GM23338 (cell line): ENCODE data around the gene ZNF277. TPM values are rescaled to one million over a fixed set of nuclear protein-coding genes. Genes with fewer than 3 reads are reported as not detected.
A peak's percentile ranks its signal among the peaks of the same experiment; 100 is the strongest.

Experiments used
- ATAC-seq: fragments of 200-7000 bp; cut with Tn5 transposase; 3 replicates; pipeline ENCODE4 v1.9.1; 2020
- DNase-seq: peaks from one replicate; pipeline ENCODE4 v3.0.0-alpha.2; 2015; ENCODE audit warnings: low spot score
- H2AFZ ChIP-seq: fragments of 200-600 bp; sonication (generic); 2 replicates; pipeline ENCODE4 v1.8.0; 2016; ENCODE audit warnings: antibody characterized with exemption, mild to moderate bottlenecking, moderate library complexity
- H3F3A ChIP-seq: fragments of 200-600 bp; sonication (generic); replicated peaks from 2 replicates; pipeline ENCODE4 v1.8.0; 2017; ENCODE audit warnings: antibody characterized with exemption, mixed run types, low read depth
- H3K27ac ChIP-seq: fragments of 200-600 bp; sonication (generic); 2 replicates; pipeline ENCODE4 v1.6.1; 2016; ENCODE audit warnings: low read depth
- H3K27me3 ChIP-seq: fragments of 200-600 bp; sonication (generic); 2 replicates; pipeline ENCODE4 v1.8.0; 2016; ENCODE audit warnings: mild to moderate bottlenecking, mixed run types, moderate library complexity; ENCODE audit not compliant: insufficient read depth
- H3K36me3 ChIP-seq: fragments of 200-600 bp; sonication (generic); 2 replicates; pipeline ENCODE4 v1.8.0; 2016; ENCODE audit warnings: mild to moderate bottlenecking; ENCODE audit not compliant: insufficient read depth
- H3K4me1 ChIP-seq: fragments of 200-600 bp; sonication (generic); 2 replicates; pipeline ENCODE4 v1.8.0; 2016; ENCODE audit warnings: mild to moderate bottlenecking, moderate library complexity; ENCODE audit not compliant: insufficient read depth
- H3K4me2 ChIP-seq: fragments of 200-600 bp; sonication (generic); 2 replicates; pipeline ENCODE4 v1.7.1; 2017; ENCODE audit warnings: mixed run types
- H3K4me3 ChIP-seq: fragments of 200-600 bp; sonication (generic); 2 replicates; pipeline ENCODE4 v1.6.1; 2016; ENCODE audit warnings: mixed run types
- H3K79me2 ChIP-seq: fragments of 200-600 bp; sonication (generic); replicated peaks from 2 replicates; pipeline ENCODE4 v1.8.0; 2017; ENCODE audit warnings: mild to moderate bottlenecking; ENCODE audit not compliant: insufficient read depth
- H3K9me2 ChIP-seq: fragments of 200-600 bp; sonication (generic); 2 replicates; pipeline ENCODE4 v1.8.0; 2017; ENCODE audit not compliant: insufficient read depth
- H4K20me1 ChIP-seq: fragments of 200-600 bp; sonication (generic); replicated peaks from 2 replicates; pipeline ENCODE4 v1.8.0; 2017; ENCODE audit warnings: mild to moderate bottlenecking; ENCODE audit not compliant: insufficient read depth
- H3K27ac Mint-ChIP-seq: 2 replicates; pipeline ENCODE4 v1.8.0; 2020; ENCODE audit warnings: inconsistent platforms, mild to moderate bottlenecking, moderate library complexity, mixed read lengths
- H3K27me3 Mint-ChIP-seq: 3 replicates; pipeline ENCODE4 v1.8.0; 2022; ENCODE audit warnings: low read depth, mild to moderate bottlenecking, moderate library complexity, mixed read lengths, inconsistent platforms; ENCODE audit not compliant: insufficient read depth, poor library complexity
- H3K36me3 Mint-ChIP-seq: 3 replicates; pipeline ENCODE4 v1.8.0; 2021; ENCODE audit warnings: low read depth, mild to moderate bottlenecking, inconsistent platforms, moderate library complexity, mixed read lengths
- H3K4me1 Mint-ChIP-seq: 3 replicates; pipeline ENCODE4 v1.8.0; 2020; ENCODE audit warnings: mild to moderate bottlenecking, inconsistent platforms, mixed read lengths
- H3K4me3 Mint-ChIP-seq: 3 replicates; pipeline ENCODE4 v1.8.0; 2021; ENCODE audit warnings: moderate library complexity, mild to moderate bottlenecking, inconsistent platforms, mixed read lengths
- H3K9me3 Mint-ChIP-seq: 3 replicates; pipeline ENCODE4 v1.8.0; 2020; ENCODE audit warnings: moderate library complexity, mild to moderate bottlenecking, inconsistent platforms, mixed read lengths
- CTCF ChIP-seq, 2 experiments: fragments of 200-600 bp in 1 of 2; sonication (generic) in 1 of 2; conservative IDR thresholded peaks; 2 replicates each; pipeline versions ENCODE4 v1.5.1 to v1.6.1; 2016 to 2017; ENCODE audit warnings: antibody characterized with exemption in 2 of 2, low read depth in 2 of 2, mild to moderate bottlenecking in 2 of 2, moderate library complexity in 1 of 2
- EZH2phosphoT487 ChIP-seq: fragments of 200-600 bp; sonication (generic); IDR thresholded peaks from one replicate; pipeline ENCODE4 v1.8.1; 2018; ENCODE audit warnings: antibody characterized with exemption; ENCODE audit not compliant: unreplicated experiment
- NANOG ChIP-seq: IDR thresholded peaks from 2 replicates; pipeline ENCODE4 v1.6.1; 2016; ENCODE audit warnings: antibody characterized with exemption, borderline replicate concordance
- STAT1 ChIP-seq: IDR thresholded peaks from one replicate; pipeline ENCODE4 v1.6.1; 2016; ENCODE audit warnings: antibody characterized with exemption; ENCODE audit not compliant: unreplicated experiment
- polyA plus RNA-seq: library from polyadenylated mRNA; unstranded; fragments of >200 nt; fragmentation: Nextera tagmentation; extraction: Ambion mirVana; gene quantifications from 2 replicates; pipeline ENCODE4 v1.2.1, GENCODE V29; 2016
- total RNA-seq: library from RNA; depleted of rRNA; stranded (reverse); fragments of >200 nt; shearing (Covaris generic); gene quantifications from 2 replicates; pipeline ENCODE4 v1.2.3, GENCODE V29; 2014
- TF ChIP-seq, protein P1 (sequence below): fragments of 250-450 bp; sonication (Bioruptor Pico); IDR thresholded peaks from 2 replicates; pipeline ENCODE4 v1.5.0; 2020; ENCODE audit warnings: mild to moderate bottlenecking, moderate library complexity
- TF ChIP-seq, protein P2 (sequence below): IDR thresholded peaks from 2 replicates; pipeline ENCODE4 v1.6.1; 2016; ENCODE audit warnings: antibody characterized with exemption

Gene ZNF277
- total and polyA plus RNA-seq, 2 experiments from 2014 or later: 25.4 to 28.9 TPM

DNA sequence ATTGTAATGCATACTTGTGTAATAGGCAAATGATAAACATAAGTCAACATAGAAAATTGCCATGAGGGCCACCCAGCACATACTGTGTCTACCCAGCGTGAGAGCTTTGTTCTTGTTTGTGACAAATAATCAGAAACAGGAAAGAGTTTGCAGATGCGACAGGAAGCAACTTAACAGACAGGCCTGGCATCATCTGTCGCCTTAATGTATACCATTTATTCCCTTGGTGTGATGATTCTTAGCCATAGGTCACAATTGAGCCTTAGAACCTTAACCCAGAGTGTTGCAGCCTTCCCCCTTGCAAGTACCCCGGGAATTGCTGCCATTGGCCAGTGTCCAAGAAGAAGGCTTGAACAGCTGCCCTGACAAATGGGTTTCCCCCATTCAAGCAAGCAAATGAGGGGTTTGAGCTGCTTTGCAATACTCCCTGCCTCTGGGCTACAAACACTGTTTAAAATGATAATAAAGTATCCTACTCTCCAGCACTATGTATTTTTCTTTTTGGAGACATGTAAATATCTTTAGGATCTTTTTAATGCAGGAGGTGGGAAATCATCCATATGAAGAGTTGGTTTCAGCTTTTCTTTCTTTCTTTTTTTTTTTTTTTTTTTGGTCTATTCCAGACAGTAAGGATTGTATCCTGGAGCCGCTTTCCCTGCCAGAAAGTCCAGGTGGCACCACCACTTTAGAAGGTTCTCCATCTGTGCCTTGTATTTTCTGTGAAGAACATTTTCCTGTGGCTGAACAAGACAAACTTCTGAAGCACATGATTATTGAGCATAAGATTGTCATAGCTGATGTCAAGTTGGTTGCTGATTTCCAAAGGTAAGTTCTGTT is 80.0 kb downstream of the ZNF277 start:
- H3K4me3 Mint-ChIP-seq: no peak overlapping the region
- no peak; the same call in 2 of the 3 replicates for ATAC-seq
- Histone ChIP-seq H3K4me3 (no peak overlapping the region), H3K4me1 (peaks cover 9% of the 10 kb centered on the region), H3F3A (no peaks in the 10 kb centered on the region), H3K4me2 (no peak overlapping the region; the same call in 1 of the 2 replicates), H3K36me3 (no peaks in the 10 kb centered on the region), H4K20me1 (peaks cover 5% of the 10 kb centered on the region; the same call in 1 of the 2 replicates), H3K9me2 (no peaks in the 10 kb centered on the region), H2AFZ (no peak overlapping the region), H3K27me3 (no peaks in the 10 kb centered on the region), H3K79me2 (peaks cover 4% of the 10 kb centered on the region), H3K27ac (0 out of 2 replicates have a peak overlapping the region, but pooled peaks have one; percentile 52)
- no peaks in the 10 kb centered on the region for H3K9me3 Mint-ChIP-seq
- 0 out of 2 replicates have a peak overlapping the region, but pooled peaks have one; percentile 37 for H3K27ac Mint-ChIP-seq
- peaks cover 19% of the 10 kb centered on the region for H3K4me1 Mint-ChIP-seq
- peaks cover 2% of the 10 kb centered on the region for H3K27me3 Mint-ChIP-seq
- no peak for DNase-seq
- H3K36me3 Mint-ChIP-seq: peaks cover 6% of the 10 kb centered on the region; the same call in 2 of the 3 replicates
- TF ChIP-seq EZH2phosphoT487 (no peak), NANOG (no peak), CTCF (conservative IDR thresholded peaks at IDR 0.05; ENCODE audit: low read depth in 2 of 2) (no peak)

DNA sequence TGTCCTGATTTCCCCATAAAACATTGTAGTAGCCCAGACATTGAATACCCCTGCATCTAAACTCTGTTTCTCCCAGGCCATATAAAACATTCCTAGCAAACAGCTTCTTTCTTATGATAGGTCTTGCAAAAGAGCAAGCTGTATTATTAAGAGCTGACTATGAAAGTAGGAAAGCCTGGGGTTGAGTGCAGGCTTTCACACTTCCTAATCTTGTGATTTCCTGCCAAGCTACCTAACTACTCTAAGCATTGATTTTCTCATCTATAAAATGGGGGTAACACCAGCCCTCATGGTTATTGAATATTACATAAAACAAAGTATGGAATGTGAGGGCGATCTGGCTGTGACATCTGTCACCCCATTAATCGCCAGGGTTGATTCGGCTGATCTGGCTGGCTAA is 81.8 kb downstream of the ZNF277 start:
- ATAC-seq: no peak
- Histone ChIP-seq H3F3A (no peaks in the 10 kb centered on the region), H2AFZ (no peak overlapping the region), H3K4me1 (peaks cover 9% of the 10 kb centered on the region), H3K9me2 (no peaks in the 10 kb centered on the region), H3K27me3 (no peaks in the 10 kb centered on the region), H3K79me2 (peaks cover 4% of the 10 kb centered on the region), H4K20me1 (peaks cover 5% of the 10 kb centered on the region; the same call in 1 of the 2 replicates), H3K4me3 (no peak overlapping the region), H3K4me2 (no peak overlapping the region), H3K27ac (no peak overlapping the region), H3K36me3 (no peaks in the 10 kb centered on the region)
- Mint-ChIP-seq H3K27ac (no peak overlapping the region), H3K4me3 (no peak overlapping the region), H3K4me1 (peaks cover 24% of the 10 kb centered on the region), H3K36me3 (peaks cover 6% of the 10 kb centered on the region; the same call in 2 of the 3 replicates), H3K27me3 (peaks cover 2% of the 10 kb centered on the region), H3K9me3 (no peaks in the 10 kb centered on the region)
- no peak for DNase-seq
- TF ChIP-seq, protein P1, sequence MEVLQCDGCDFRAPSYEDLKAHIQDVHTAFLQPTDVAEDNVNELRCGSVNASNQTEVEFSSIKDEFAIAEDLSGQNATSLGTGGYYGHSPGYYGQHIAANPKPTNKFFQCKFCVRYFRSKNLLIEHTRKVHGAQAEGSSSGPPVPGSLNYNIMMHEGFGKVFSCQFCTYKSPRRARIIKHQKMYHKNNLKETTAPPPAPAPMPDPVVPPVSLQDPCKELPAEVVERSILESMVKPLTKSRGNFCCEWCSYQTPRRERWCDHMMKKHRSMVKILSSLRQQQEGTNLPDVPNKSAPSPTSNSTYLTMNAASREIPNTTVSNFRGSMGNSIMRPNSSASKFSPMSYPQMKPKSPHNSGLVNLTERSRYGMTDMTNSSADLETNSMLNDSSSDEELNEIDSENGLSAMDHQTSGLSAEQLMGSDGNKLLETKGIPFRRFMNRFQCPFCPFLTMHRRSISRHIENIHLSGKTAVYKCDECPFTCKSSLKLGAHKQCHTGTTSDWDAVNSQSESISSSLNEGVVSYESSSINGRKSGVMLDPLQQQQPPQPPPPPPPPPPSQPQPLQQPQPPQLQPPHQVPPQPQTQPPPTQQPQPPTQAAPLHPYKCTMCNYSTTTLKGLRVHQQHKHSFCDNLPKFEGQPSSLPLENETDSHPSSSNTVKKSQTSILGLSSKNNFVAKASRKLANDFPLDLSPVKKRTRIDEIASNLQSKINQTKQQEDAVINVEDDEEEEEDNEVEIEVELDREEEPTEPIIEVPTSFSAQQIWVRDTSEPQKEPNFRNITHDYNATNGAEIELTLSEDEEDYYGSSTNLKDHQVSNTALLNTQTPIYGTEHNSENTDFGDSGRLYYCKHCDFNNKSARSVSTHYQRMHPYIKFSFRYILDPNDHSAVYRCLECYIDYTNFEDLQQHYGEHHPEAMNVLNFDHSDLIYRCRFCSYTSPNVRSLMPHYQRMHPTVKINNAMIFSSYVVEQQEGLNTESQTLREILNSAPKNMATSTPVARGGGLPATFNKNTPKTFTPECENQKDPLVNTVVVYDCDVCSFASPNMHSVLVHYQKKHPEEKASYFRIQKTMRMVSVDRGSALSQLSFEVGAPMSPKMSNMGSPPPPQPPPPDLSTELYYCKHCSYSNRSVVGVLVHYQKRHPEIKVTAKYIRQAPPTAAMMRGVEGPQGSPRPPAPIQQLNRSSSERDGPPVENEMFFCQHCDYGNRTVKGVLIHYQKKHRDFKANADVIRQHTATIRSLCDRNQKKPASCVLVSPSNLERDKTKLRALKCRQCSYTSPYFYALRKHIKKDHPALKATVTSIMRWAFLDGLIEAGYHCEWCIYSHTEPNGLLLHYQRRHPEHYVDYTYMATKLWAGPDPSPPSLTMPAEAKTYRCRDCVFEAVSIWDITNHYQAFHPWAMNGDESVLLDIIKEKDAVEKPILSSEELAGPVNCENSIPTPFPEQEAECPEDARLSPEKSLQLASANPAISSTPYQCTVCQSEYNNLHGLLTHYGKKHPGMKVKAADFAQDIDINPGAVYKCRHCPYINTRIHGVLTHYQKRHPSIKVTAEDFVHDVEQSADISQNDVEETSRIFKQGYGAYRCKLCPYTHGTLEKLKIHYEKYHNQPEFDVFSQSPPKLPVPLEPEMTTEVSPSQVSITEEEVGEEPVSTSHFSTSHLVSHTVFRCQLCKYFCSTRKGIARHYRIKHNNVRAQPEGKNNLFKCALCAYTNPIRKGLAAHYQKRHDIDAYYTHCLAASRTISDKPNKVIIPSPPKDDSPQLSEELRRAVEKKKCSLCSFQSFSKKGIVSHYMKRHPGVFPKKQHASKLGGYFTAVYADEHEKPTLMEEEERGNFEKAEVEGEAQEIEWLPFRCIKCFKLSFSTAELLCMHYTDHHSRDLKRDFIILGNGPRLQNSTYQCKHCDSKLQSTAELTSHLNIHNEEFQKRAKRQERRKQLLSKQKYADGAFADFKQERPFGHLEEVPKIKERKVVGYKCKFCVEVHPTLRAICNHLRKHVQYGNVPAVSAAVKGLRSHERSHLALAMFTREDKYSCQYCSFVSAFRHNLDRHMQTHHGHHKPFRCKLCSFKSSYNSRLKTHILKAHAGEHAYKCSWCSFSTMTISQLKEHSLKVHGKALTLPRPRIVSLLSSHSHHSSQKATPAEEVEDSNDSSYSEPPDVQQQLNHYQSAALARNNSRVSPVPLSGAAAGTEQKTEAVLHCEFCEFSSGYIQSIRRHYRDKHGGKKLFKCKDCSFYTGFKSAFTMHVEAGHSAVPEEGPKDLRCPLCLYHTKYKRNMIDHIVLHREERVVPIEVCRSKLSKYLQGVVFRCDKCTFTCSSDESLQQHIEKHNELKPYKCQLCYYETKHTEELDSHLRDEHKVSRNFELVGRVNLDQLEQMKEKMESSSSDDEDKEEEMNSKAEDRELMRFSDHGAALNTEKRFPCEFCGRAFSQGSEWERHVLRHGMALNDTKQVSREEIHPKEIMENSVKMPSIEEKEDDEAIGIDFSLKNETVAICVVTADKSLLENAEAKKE: no peak
- TF ChIP-seq, protein P2, sequence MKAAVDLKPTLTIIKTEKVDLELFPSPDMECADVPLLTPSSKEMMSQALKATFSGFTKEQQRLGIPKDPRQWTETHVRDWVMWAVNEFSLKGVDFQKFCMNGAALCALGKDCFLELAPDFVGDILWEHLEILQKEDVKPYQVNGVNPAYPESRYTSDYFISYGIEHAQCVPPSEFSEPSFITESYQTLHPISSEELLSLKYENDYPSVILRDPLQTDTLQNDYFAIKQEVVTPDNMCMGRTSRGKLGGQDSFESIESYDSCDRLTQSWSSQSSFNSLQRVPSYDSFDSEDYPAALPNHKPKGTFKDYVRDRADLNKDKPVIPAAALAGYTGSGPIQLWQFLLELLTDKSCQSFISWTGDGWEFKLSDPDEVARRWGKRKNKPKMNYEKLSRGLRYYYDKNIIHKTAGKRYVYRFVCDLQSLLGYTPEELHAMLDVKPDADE: no peak
- TF ChIP-seq NANOG (no peak), STAT1 (no peak), EZH2phosphoT487 (no peak)
